ENCODE data around the gene RDX. TPM values are rescaled to one million over a fixed set of nuclear protein-coding genes. Genes with fewer than 3 reads are reported as not detected.

RDX gene
- total and polyA plus RNA-seq, 2 experiments from 2014 or later: 45.2 to 226 TPM

- Histone ChIP-seq H3K36me3 (ENCODE audit: insufficient read depth) (no peaks in the 10 kb centered on the region), H3K4me3 (no peak overlapping the region), H3K4me1 (ENCODE audit: insufficient read depth) (peaks cover 10% of the 10 kb centered on the region), H3K79me2 (replicated peaks; ENCODE audit: insufficient read depth) (no peaks in the 10 kb centered on the region), H2AFZ (no peak overlapping the region; the same call in 1 of the 2 replicates), H3F3A (replicated peaks; ENCODE audit: low read depth) (0 out of 2 replicates have a peak, but pooled peaks cover 3% of the 10 kb centered on the region), H3K4me2 (no peak overlapping the region), H3K27ac (ENCODE audit: low read depth) (no peak overlapping the region), H4K20me1 (replicated peaks; ENCODE audit: insufficient read depth) (no peaks in the 10 kb centered on the region), H3K27me3 (ENCODE audit: insufficient read depth) (no peaks in the 10 kb centered on the region), H3K9me2 (ENCODE audit: insufficient read depth) (no peaks in the 10 kb centered on the region)
- no peak for TF ChIP-seq NANOG (IDR thresholded peaks at IDR 0.05; ENCODE audit: borderline replicate concordance)
- no peak for TF ChIP-seq ETS1 (IDR thresholded peaks at IDR 0.05)
- TF ChIP-seq JUNB (IDR thresholded peaks at IDR 0.05; ENCODE audit: unreplicated experiment): no peak
- no peaks in the 10 kb centered on the region for H3K27me3 Mint-ChIP-seq (ENCODE audit: insufficient read depth, low read depth, poor library complexity)
- no peak overlapping the region for H3K4me3 Mint-ChIP-seq
- ATAC-seq: no peak
- H3K27ac Mint-ChIP-seq: no peak overlapping the region
- peaks cover 22% of the 10 kb centered on the region for H3K4me1 Mint-ChIP-seq
- no peak for DNase-seq (ENCODE audit: low spot score)
- peaks cover 5% of the 10 kb centered on the region; the same call in 2 of the 3 replicates for H3K36me3 Mint-ChIP-seq (ENCODE audit: low read depth)
- H3K9me3 Mint-ChIP-seq: peaks cover 6% of the 10 kb centered on the region; the same call in 2 of the 3 replicates
Measured at GRCh38 chr11:110301577-110301976, 5.2 kb upstream of the RDX start.

GRCh38 chr11:110301032-110301431, 4.6 kb upstream of the RDX start:
- H3K36me3 ChIP-seq (ENCODE audit: insufficient read depth): no peaks in the 10 kb centered on the region
- no peak overlapping the region for H3K4me2 ChIP-seq
- no peaks in the 10 kb centered on the region for H3K9me2 ChIP-seq (ENCODE audit: insufficient read depth)
- H3K4me1 Mint-ChIP-seq: peaks cover 22% of the 10 kb centered on the region
- H3K4me3 Mint-ChIP-seq: no peak overlapping the region
- peaks cover 10% of the 10 kb centered on the region for H3K4me1 ChIP-seq (ENCODE audit: insufficient read depth)
- no peaks in the 10 kb centered on the region for H3K27me3 ChIP-seq (ENCODE audit: insufficient read depth)
- H3K4me3 ChIP-seq: no peak overlapping the region
- peaks cover 6% of the 10 kb centered on the region; the same call in 2 of the 3 replicates for H3K9me3 Mint-ChIP-seq
- H2AFZ ChIP-seq: peak overlapping the region; percentile 32; the same call in 1 of the 2 replicates
- H4K20me1 ChIP-seq (replicated peaks; ENCODE audit: insufficient read depth): no peaks in the 10 kb centered on the region
- no peaks in the 10 kb centered on the region for H3K27me3 Mint-ChIP-seq (ENCODE audit: insufficient read depth, low read depth, poor library complexity)
- TF ChIP-seq ZNF114 (CRISPR knock-in tag; IDR thresholded peaks at IDR 0.05): no peak
- H3K27ac ChIP-seq (ENCODE audit: low read depth): no peak overlapping the region
- peaks cover 5% of the 10 kb centered on the region; the same call in 2 of the 3 replicates for H3K36me3 Mint-ChIP-seq (ENCODE audit: low read depth)
- H3F3A ChIP-seq (replicated peaks; ENCODE audit: low read depth): 0 out of 2 replicates have a peak, but pooled peaks cover 3% of the 10 kb centered on the region
- DNase-seq (ENCODE audit: low spot score): peak; percentile 45
- H3K79me2 ChIP-seq (replicated peaks; ENCODE audit: insufficient read depth): no peaks in the 10 kb centered on the region
- H3K27ac Mint-ChIP-seq: no peak overlapping the region
- ATAC-seq: peak; percentile 15; the same call in 2 of the 3 replicates

- H2AFZ ChIP-seq: no peak overlapping the region
- H3K27me3 ChIP-seq (ENCODE audit: insufficient read depth): no peaks in the 10 kb centered on the region
- TF ChIP-seq EZH2 (IDR thresholded peaks at IDR 0.05; ENCODE audit: low read depth, unreplicated experiment) (no peak), ETS1 (IDR thresholded peaks at IDR 0.05) (no peak), NANOG (IDR thresholded peaks at IDR 0.05; ENCODE audit: borderline replicate concordance) (no peak), ZNF331 (CRISPR knock-in tag; IDR thresholded peaks at IDR 0.05; ENCODE audit: low read depth) (no peak), CTCF (conservative IDR thresholded peaks at IDR 0.05; ENCODE audit: low read depth in 2 of 2) (no peak)
Measured at GRCh38 chr11:110299006-110299785, 2.8 kb upstream of the RDX start.

More at GRCh38 chr11:110299006-110299785, 2.8 kb upstream of the RDX start:
- Histone ChIP-seq H3K36me3 (ENCODE audit: insufficient read depth) (no peaks in the 10 kb centered on the region), H3K9me2 (ENCODE audit: insufficient read depth) (no peaks in the 10 kb centered on the region), H3K4me2 (peak overlapping the region; percentile 26; the same call in 1 of the 2 replicates), H4K20me1 (replicated peaks; ENCODE audit: insufficient read depth) (peaks cover 10% of the 10 kb centered on the region; the same call in 1 of the 2 replicates), H3K4me3 (no peak overlapping the region), H3F3A (replicated peaks; ENCODE audit: low read depth) (0 out of 2 replicates have a peak, but pooled peaks cover 3% of the 10 kb centered on the region), H3K79me2 (replicated peaks; ENCODE audit: insufficient read depth) (peaks cover 15% of the 10 kb centered on the region), H3K4me1 (ENCODE audit: insufficient read depth) (peaks cover 21% of the 10 kb centered on the region), H3K27ac (ENCODE audit: low read depth) (no peak overlapping the region)
- Mint-ChIP-seq H3K27me3 (ENCODE audit: insufficient read depth, low read depth, poor library complexity) (peaks cover 2% of the 10 kb centered on the region), H3K9me3 (peaks cover 6% of the 10 kb centered on the region; the same call in 2 of the 3 replicates), H3K4me1 (peaks cover 30% of the 10 kb centered on the region), H3K36me3 (ENCODE audit: low read depth) (peaks cover 5% of the 10 kb centered on the region; the same call in 2 of the 3 replicates), H3K27ac (no peak overlapping the region), H3K4me3 (no peak overlapping the region)
- no peak for ATAC-seq
- DNase-seq (ENCODE audit: low spot score): no peak

All from GM23338 (cell line).